ENCODE measurements around the gene PCDHB15. TPM values are rescaled to one million over a fixed set of nuclear protein-coding genes. Genes with fewer than 3 reads are reported as not detected.
"Not testable (repeated sequence)": the region's sequence is repeated elsewhere in the genome, so short reads cannot be mapped to it uniquely, and the experiment has no call there.

Gene PCDHB15
- total RNA-seq = 1 to 10 TPM in 3 of 4 donors, under 1 TPM in 1; 0.68 to 2.3 (median 1.6) TPM

DNA sequence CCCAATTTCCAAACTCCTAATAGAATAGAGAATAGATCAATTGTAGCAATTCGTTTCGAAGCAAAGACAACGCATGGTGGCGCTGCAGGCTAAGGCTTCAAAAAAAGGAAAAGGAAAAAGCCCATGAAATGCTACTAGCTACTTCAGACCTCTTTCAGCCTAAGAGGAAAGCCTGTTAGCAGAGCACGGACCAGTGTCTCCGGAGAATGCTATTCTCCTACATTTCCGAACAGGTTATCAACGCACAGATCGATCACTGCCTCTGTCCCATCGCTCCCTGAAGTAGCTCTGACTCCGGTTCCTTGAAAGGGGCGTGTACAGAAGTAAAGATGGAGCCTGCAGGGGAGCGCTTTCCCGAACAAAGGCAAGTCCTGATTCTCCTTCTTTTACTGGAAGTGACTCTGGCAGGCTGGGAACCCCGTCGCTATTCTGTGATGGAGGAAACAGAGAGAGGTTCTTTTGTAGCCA lies at the start of gene PCDHB15:
Gene PCDHB15 (plus strand): TSS at position 146 of the 468 bp plus-strand sequence. CDS start 184 bp downstream, at position 330.
- WGBS = 3% methylated on average over 16 of the region's 16 CpGs
- no peaks in the 10 kb centered on the region for H3K4me1 ChIP-seq
- H3K36me3 ChIP-seq = no peaks in the 10 kb centered on the region
- H3K27me3 ChIP-seq = no peaks in the 10 kb centered on the region
- DNase-seq (ENCODE audit: low spot score in 2 of 2) = no peak
- no peak within 1 kb of the TSS for H3K4me3 ChIP-seq
- peaks cover 84% of the 10 kb centered on the region for H3K9me3 ChIP-seq
- no peak for TF ChIP-seq POLR2A (IDR thresholded peaks at IDR 0.05)
- H3K27ac ChIP-seq = no peak within 1 kb of the TSS

DNA sequence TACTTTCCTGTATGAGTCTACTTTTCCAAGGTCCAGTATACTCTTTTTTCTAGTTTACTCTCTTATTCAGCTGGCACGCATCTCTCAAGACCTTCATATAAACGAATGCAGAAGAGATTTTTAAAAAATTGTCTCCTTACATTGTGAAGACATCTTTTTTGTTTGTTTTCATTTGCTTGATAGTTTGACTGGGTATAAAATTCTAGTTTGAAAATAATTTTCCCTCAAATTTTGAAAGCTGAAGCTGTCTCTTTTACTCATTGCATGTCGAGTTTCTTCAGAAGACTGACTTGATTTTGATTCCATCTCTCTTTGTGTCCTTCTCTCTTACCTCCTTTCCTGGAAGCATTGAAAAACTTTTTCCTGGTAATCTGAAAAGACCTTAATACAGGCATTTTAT lies 48.8 kb upstream of the PCDHB15 start:
- TF ChIP-seq POLR2A (IDR thresholded peaks at IDR 0.05) (no peak), POLR2AphosphoS5 (IDR thresholded peaks at IDR 0.05) (no peak), EP300 (IDR thresholded peaks at IDR 0.05) (no peak)
- TF ChIP-seq, protein P1, sequence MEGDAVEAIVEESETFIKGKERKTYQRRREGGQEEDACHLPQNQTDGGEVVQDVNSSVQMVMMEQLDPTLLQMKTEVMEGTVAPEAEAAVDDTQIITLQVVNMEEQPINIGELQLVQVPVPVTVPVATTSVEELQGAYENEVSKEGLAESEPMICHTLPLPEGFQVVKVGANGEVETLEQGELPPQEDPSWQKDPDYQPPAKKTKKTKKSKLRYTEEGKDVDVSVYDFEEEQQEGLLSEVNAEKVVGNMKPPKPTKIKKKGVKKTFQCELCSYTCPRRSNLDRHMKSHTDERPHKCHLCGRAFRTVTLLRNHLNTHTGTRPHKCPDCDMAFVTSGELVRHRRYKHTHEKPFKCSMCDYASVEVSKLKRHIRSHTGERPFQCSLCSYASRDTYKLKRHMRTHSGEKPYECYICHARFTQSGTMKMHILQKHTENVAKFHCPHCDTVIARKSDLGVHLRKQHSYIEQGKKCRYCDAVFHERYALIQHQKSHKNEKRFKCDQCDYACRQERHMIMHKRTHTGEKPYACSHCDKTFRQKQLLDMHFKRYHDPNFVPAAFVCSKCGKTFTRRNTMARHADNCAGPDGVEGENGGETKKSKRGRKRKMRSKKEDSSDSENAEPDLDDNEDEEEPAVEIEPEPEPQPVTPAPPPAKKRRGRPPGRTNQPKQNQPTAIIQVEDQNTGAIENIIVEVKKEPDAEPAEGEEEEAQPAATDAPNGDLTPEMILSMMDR (IDR thresholded peaks at IDR 0.05) = no peak
- Histone ChIP-seq H3K4me3 (no peak overlapping the region), H3K9me3 (peaks cover 12% of the 10 kb centered on the region), H3K27me3 (no peaks in the 10 kb centered on the region), H3K27ac (no peak overlapping the region), H3K36me3 (no peaks in the 10 kb centered on the region), H3K4me1 (no peaks in the 10 kb centered on the region)
- 50% methylated on average over 3 of the region's 3 CpGs for WGBS
- DNase-seq (ENCODE audit: low spot score in 2 of 2) = no peak

DNA sequence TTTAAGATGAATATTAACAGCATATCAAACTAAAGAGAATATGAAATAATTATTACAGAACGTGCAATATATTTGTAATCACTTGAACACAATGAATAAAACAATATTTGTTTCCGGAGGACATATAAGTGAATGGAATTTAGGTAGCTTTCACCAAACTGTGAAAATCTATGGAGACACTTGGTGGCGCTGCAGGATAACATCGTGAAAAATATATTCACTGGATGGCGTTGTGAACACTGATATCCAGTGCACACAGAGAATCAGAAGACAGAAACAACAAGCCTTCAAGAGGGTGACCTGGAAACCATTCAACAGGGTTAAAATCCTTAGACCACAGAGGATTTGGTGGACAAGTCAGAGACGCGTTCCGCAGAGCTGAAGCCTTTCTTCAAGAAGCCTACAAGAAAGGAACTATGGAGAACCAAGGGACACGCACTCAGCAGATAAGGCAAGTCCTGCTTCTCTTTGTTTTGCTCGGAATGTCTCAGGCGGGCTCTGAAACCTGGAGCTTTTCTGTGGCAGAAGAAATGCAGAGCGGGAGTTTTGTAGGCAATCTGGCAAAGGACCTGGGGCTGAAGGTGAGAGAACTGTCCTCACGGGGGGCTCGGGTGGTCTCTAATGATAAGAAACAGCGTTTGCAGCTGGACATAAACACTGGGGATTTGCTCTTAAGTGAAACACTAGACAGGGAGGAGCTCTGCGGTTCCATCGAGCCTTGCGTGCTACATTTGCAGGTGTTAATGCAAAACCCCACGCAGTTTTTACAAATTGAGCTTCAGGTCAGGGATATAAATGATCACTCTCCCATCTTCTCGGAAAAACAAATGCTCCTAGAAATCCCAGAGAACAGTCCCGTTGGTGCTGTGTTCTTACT lies 45.6 kb upstream of the PCDHB15 start, which contains the start of gene PCDHB11:
Gene PCDHB11 (plus strand): TSS at position 269 of the 877 bp plus-strand sequence. CDS start 148 bp downstream, at position 417.
- no peak for TF ChIP-seq EP300 (IDR thresholded peaks at IDR 0.05)
- TF ChIP-seq POLR2A (IDR thresholded peaks at IDR 0.05) = no peak
- TF ChIP-seq, protein P1 (IDR thresholded peaks at IDR 0.05) = no peak
- no peak for TF ChIP-seq POLR2AphosphoS5 (IDR thresholded peaks at IDR 0.05)
- Histone ChIP-seq H3K27me3 (no peaks in the 10 kb centered on the region), H3K27ac (no peak within 1 kb of the TSS), H3K36me3 (no peaks in the 10 kb centered on the region), H3K4me3 (peak within 1 kb of the TSS; percentile 15), H3K9me3 (peaks cover 12% of the 10 kb centered on the region), H3K4me1 (no peaks in the 10 kb centered on the region)
- 41% methylated on average over 21 of the region's 21 CpGs for WGBS
- DNase-seq (ENCODE audit: low spot score in 2 of 2) = no peak

DNA sequence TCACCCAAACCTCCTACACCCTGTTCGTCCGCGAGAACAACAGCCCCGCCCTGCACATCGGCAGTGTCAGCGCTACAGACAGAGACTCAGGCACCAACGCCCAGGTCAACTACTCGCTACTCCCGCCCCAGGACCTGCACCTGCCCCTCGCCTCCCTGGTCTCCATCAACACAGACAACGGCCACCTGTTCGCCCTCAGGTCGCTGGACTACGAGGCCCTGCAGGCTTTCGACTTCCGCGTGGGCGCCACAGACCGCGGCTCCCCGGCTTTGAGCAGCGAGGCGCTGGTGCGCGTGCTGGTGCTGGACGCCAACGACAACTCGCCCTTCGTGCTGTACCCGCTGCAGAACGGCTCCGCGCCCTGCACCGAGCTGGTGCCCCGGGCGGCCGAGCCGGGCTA lies 44.1 kb upstream of the PCDHB15 start:
- H3K4me1 ChIP-seq; H3K27me3 ChIP-seq; H3K27ac ChIP-seq; H3K4me3 ChIP-seq; H3K36me3 ChIP-seq; DNase-seq (ENCODE audit: low spot score in 2 of 2): not testable (repeated sequence)
- 12% methylated on average over 5 of the region's 38 CpGs for WGBS
- peaks cover 12% of the 10 kb centered on the region for H3K9me3 ChIP-seq

DNA sequence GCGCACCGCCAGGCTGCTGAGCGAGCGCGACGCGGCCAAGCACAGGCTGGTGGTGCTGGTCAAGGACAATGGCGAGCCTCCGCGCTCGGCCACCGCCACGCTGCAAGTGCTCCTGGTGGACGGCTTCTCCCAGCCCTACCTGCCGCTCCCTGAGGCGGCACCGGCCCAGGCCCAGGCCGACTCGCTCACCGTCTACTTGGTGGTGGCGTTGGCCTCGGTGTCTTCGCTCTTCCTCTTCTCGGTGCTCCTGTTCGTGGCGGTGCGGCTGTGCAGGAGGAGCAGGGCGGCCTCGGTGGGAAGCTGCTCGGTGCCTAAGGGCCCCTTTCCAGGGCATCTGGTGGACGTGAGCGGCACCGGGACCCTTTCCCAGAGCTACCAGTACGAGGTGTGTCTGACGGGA lies 43.5 kb upstream of the PCDHB15 start:
- H3K9me3 ChIP-seq = peaks cover 12% of the 10 kb centered on the region
- not testable (repeated sequence) for H3K4me1 ChIP-seq; H3K4me3 ChIP-seq; H3K36me3 ChIP-seq; DNase-seq (ENCODE audit: low spot score in 2 of 2); H3K27ac ChIP-seq; H3K27me3 ChIP-seq
- WGBS = 39% methylated on average over 19 of the region's 35 CpGs

DNA sequence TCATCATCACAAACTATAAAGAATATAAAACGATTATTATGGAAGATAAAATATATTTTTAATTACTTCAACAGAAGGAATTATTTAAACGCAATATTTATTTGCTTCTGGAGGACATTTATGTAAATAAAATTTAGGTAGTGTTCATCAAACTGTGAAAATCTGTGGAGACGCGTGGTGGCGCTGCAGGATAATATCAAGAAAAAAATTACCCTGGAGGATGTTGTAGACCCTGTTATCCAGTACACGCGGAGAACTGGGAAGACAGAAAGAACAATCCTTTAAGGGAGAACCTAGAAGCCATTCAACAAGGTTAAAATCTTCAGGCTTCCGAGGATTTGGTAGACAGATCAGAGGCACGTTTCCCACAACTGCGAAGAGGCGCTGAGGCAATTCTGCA lies 36.7 kb upstream of the PCDHB15 start, which contains the start of gene PCDHB12:
Gene PCDHB12 (plus strand): TSS at position 242 of the 400 bp plus-strand sequence. CDS start 189 bp downstream, outside the sequence.
- Histone ChIP-seq H3K4me1 (no peaks in the 10 kb centered on the region), H3K9me3 (peaks cover 16% of the 10 kb centered on the region), H3K27me3 (no peaks in the 10 kb centered on the region), H3K27ac (no peak within 1 kb of the TSS), H3K36me3 (no peaks in the 10 kb centered on the region), H3K4me3 (no peak within 1 kb of the TSS)
- WGBS = 21% methylated on average over 11 of the region's 11 CpGs
- DNase-seq (ENCODE audit: low spot score in 2 of 2) = no peak
- TF ChIP-seq, protein P1 (IDR thresholded peaks at IDR 0.05) = no peak
- TF ChIP-seq POLR2AphosphoS5 (IDR thresholded peaks at IDR 0.05) (no peak), POLR2A (IDR thresholded peaks at IDR 0.05) (no peak), EP300 (IDR thresholded peaks at IDR 0.05) (no peak)

DNA sequence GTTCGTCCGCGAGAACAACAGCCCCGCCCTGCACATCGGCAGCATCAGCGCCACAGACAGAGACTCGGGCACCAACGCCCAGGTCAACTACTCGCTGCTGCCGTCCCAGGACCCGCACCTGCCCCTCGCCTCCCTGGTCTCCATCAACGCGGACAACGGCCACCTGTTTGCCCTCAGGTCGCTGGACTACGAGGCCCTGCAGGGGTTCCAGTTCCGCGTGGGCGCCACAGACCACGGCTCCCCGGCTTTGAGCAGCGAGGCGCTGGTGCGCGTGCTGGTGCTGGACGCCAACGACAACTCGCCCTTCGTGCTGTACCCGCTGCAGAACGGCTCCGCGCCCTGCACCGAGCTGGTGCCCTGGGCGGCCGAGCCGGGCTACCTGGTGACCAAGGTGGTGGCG lies 34.9 kb upstream of the PCDHB15 start:
- H3K27ac ChIP-seq; H3K4me1 ChIP-seq; H3K36me3 ChIP-seq; H3K27me3 ChIP-seq; DNase-seq (ENCODE audit: low spot score in 2 of 2); H3K4me3 ChIP-seq: not testable (repeated sequence)
- 35% methylated on average over 12 of the region's 39 CpGs for WGBS
- peaks cover 18% of the 10 kb centered on the region for H3K9me3 ChIP-seq

DNA sequence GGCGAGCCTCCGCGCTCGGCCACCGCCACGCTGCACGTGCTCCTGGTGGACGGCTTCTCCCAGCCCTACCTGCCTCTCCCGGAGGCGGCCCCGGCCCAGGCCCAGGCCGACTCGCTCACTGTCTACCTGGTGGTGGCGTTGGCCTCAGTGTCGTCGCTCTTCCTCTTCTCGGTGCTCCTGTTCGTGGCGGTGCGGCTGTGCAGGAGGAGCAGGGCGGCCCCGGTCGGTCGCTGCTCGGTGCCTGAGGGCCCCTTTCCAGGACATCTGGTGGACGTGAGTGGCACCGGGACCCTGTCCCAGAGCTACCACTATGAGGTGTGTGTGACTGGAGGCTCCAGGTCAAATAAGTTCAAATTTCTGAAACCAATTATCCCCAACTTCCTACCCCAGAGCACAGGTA lies 34.3 kb upstream of the PCDHB15 start:
- H3K27ac ChIP-seq; H3K4me1 ChIP-seq; H3K4me3 ChIP-seq; DNase-seq (ENCODE audit: low spot score in 2 of 2); H3K27me3 ChIP-seq; H3K36me3 ChIP-seq: not testable (repeated sequence)
- WGBS = 28% methylated on average over 7 of the region's 27 CpGs
- peaks cover 21% of the 10 kb centered on the region for H3K9me3 ChIP-seq

Data from suprapubic skin (tissue), 4 donors.